ENCODE measurements around the gene FKBP15. TPM values are rescaled to one million over a fixed set of nuclear protein-coding genes. Genes with fewer than 3 reads are reported as not detected.
"Not testable (repeated sequence)": the region's sequence is repeated elsewhere in the genome, so short reads cannot be mapped to it uniquely, and the experiment has no call there.

Gene FKBP15
- total and polyA plus RNA-seq, 4 experiments from 2014 or later, result 1.9 to 34.9 (median 27.0) TPM

DNA sequence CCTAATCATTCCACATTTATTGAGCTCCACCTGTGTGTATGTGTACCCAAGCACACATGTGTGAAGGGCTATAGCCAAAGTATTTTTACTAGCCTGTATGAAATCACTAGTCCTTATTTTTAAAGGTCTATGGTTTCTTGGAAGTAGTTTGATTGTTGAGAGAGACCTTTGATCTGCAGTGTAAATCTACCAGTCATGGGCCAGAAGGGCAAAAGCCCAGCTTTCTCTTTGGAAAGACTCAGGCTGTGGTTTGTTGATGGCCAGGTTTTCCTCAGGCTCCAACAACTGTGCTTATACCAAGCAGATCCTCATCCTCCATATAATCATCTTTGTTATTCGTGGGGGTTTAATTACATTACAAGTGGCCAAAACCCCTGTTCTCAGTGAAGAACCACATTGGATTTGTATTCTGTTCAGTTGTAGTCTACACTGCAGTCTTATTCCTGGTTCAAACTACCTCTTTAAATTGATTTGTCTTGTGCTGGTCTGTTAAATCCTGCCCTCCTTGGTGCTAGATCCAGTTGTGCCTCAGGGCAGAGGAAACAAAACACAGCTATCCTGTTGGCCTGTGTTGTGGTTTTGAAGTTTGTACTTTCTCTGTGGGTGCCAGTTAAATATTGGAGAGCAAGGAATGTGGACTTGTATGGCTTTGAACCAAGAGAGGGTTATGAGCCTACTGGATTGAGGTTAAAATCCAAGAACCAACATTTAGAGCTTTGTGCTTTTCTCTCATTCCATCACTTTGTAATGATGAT, 41.0 kb upstream of the FKBP15 start:
- CTCF ChIA-PET (ENCODE audit: partially characterized antibody), result no interaction called here
- no peaks in the 10 kb centered on the region for H3K4me1 Mint-ChIP-seq
- Histone ChIP-seq H3K27me3 (ENCODE audit: insufficient read depth, low read length) (no peaks in the 10 kb centered on the region), H3K27ac (ENCODE audit: low read depth, low read length) (no peak overlapping the region), H3K9me3 (ENCODE audit: control insufficient read depth in 1 of 2, low read length in 2 of 2) (no peaks in the 10 kb centered on the region), H3K36me3 (ENCODE audit: insufficient read depth, low read length) (peaks cover 4% of the 10 kb centered on the region), H3K4me3 (ENCODE audit: low read length in 2 of 2) (no peak overlapping the region), H3K4me1 (ENCODE audit: insufficient read depth, low read length) (no peaks in the 10 kb centered on the region)
- H3K36me3 Mint-ChIP-seq, result peaks cover 33 to 39% of the 10 kb centered on the region in 2 donors
- no peak overlapping the region for H3K27ac Mint-ChIP-seq
- no peaks in the 10 kb centered on the region for H3K27me3 Mint-ChIP-seq
- no peak for DNase-seq
- no peaks in the 10 kb centered on the region for H3K9me3 Mint-ChIP-seq
- intact Hi-C loops (cut with micrococcal nuclease), result no loop called here
- POLR2A ChIA-PET (ENCODE audit: partially characterized antibody), result no interaction called here
- no peak overlapping the region for H3K4me3 Mint-ChIP-seq

DNA sequence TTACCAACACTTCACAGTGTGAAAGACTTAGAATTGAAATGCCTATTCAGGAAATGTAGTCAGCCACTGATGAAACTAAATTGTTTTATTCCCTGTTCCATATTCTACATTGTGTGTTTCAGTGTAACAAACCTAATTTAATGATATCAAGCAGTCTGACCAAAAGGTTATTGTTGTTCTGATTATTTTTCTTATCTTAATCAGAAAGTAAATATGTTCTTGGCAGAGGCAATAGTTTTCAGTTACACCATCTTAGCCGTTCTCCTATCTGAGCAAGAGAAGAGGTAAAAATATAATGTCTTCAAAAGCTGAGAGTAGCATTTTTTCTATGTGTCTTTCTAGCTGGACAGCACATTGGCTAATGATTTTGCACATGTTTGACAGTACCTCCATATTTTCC, 37.2 kb upstream of the FKBP15 start:
- H3K4me1 Mint-ChIP-seq, result no peaks in the 10 kb centered on the region
- Histone ChIP-seq H3K36me3 (ENCODE audit: insufficient read depth, low read length) (peaks cover 4% of the 10 kb centered on the region), H3K4me3 (ENCODE audit: low read length in 2 of 2) (no peak overlapping the region), H3K27me3 (ENCODE audit: insufficient read depth, low read length) (no peaks in the 10 kb centered on the region), H3K4me1 (ENCODE audit: insufficient read depth, low read length) (no peaks in the 10 kb centered on the region), H3K27ac (ENCODE audit: low read depth, low read length) (no peak overlapping the region), H3K9me3 (ENCODE audit: control insufficient read depth in 1 of 2, low read length in 2 of 2) (no peaks in the 10 kb centered on the region)
- intact Hi-C loops (cut with micrococcal nuclease), result no loop called here
- ChIA-PET CTCF (ENCODE audit: partially characterized antibody) (no interaction called here), POLR2A (ENCODE audit: partially characterized antibody) (no interaction called here)
- no peak overlapping the region for H3K27ac Mint-ChIP-seq
- H3K4me3 Mint-ChIP-seq, result no peak overlapping the region
- H3K27me3 Mint-ChIP-seq, result no peaks in the 10 kb centered on the region
- DNase-seq, result no peak
- no peaks in the 10 kb centered on the region for H3K9me3 Mint-ChIP-seq
- peaks cover 32 to 33% of the 10 kb centered on the region in 2 donors for H3K36me3 Mint-ChIP-seq

DNA sequence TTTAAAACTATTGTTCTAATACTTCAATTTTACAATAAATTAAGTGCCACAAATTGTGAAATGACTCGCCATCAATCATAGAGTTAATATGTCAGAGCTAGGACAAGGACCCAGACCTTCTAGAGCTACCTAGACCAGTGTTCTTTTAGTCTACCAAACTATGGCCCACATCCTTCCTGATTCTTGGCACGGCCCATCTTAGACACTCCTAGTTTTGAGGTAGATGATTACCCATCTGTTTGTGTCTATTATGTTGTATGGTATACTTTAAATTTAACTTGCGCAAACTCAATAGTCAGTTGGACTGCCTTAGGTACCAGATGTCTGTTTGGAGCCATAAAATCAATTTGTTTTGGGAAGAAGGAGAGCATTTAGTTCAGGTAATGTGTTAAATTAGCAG, 36.8 kb upstream of the FKBP15 start:
- POLR2A ChIA-PET (ENCODE audit: partially characterized antibody), result no interaction called here
- no peak overlapping the region for H3K4me3 ChIP-seq (ENCODE audit: low read length in 2 of 2)
- CTCF ChIA-PET (ENCODE audit: partially characterized antibody), result no interaction called here
- Mint-ChIP-seq H3K27me3 (no peaks in the 10 kb centered on the region), H3K9me3 (no peaks in the 10 kb centered on the region), H3K4me3 (no peak overlapping the region), H3K36me3 (peaks cover 32 to 33% of the 10 kb centered on the region in 2 donors), H3K27ac (no peak overlapping the region), H3K4me1 (no peaks in the 10 kb centered on the region)
- no peak overlapping the region for H3K27ac ChIP-seq (ENCODE audit: low read depth, low read length)
- intact Hi-C loops (cut with micrococcal nuclease), result no loop called here
- H3K36me3 ChIP-seq (ENCODE audit: insufficient read depth, low read length), result peaks cover 4% of the 10 kb centered on the region
- no peaks in the 10 kb centered on the region for H3K9me3 ChIP-seq (ENCODE audit: control insufficient read depth in 1 of 2, low read length in 2 of 2)
- H3K27me3 ChIP-seq (ENCODE audit: insufficient read depth, low read length), result no peaks in the 10 kb centered on the region
- DNase-seq, result no peak
- no peaks in the 10 kb centered on the region for H3K4me1 ChIP-seq (ENCODE audit: insufficient read depth, low read length)

DNA sequence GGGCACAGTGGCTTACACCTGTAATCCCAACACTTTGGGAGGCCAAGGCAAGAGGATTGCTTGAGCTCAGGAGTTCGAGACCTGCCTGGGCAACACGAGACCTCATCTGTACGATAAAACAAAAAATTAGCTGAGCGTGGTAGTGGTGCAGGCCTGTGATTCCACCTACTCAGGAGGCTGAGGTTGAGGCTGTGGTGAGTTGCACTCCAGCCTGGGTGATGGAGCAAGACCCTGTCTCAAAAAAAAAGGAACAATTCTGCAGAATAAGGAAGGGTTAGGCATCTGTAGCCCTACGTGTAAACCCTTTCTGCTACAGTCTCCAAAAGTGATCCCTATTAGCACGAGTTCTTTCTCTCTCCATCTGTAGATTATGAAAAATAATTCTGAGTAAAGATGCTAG, 34.4 kb upstream of the FKBP15 start:
- H3K4me3 ChIP-seq (ENCODE audit: low read length in 2 of 2), result no peak overlapping the region
- intact Hi-C loops (cut with micrococcal nuclease), result no loop called here
- Mint-ChIP-seq H3K27ac (no peak overlapping the region), H3K9me3 (peaks cover 0 to 3% (median 0%) of the 10 kb centered on the region in 8 donors), H3K36me3 (peaks cover 22 to 25% of the 10 kb centered on the region in 2 donors), H3K4me1 (no peaks in the 10 kb centered on the region), H3K4me3 (no peak overlapping the region), H3K27me3 (no peaks in the 10 kb centered on the region)
- DNase-seq, result no peak
- CTCF ChIA-PET (ENCODE audit: partially characterized antibody), result no interaction called here
- H3K36me3 ChIP-seq (ENCODE audit: insufficient read depth, low read length), result peaks cover 4% of the 10 kb centered on the region
- no peaks in the 10 kb centered on the region for H3K27me3 ChIP-seq (ENCODE audit: insufficient read depth, low read length)
- no peaks in the 10 kb centered on the region for H3K4me1 ChIP-seq (ENCODE audit: insufficient read depth, low read length)
- H3K9me3 ChIP-seq (ENCODE audit: control insufficient read depth in 1 of 2, low read length in 2 of 2), result no peaks in the 10 kb centered on the region
- POLR2A ChIA-PET (ENCODE audit: partially characterized antibody), result no interaction called here
- no peak overlapping the region for H3K27ac ChIP-seq (ENCODE audit: low read depth, low read length)

DNA sequence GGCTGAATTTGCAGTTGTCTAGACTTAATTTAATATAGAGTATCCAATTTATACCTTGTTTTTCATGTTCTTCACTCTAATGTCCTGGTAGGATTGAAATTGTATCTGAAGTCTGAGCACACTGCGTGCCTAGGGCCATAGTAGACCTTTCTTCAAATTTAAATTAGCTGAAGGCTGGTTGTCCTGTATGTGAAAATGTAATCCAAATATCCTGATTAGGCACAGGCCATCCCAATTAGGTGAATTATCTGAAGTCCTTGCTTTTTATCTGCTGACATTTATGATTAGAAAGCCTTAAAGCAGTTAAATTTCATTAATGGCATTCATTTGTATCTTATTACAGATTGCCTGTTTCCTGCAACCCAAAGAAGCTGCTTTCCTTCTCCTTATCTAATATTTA, 33.9 kb upstream of the FKBP15 start:
- H3K27ac Mint-ChIP-seq, result no peak overlapping the region
- ChIA-PET POLR2A (ENCODE audit: partially characterized antibody) (no interaction called here), CTCF (ENCODE audit: partially characterized antibody) (interaction anchor here (1.4 kb wide), 1 partner anchor 19 kb away, joined by 3 read pairs; no protein-coding TSS in a partner anchor)
- peaks cover 18 to 21% of the 10 kb centered on the region in 2 donors for H3K36me3 Mint-ChIP-seq
- intact Hi-C loops (cut with micrococcal nuclease), result no loop called here
- H3K9me3 Mint-ChIP-seq, result peaks cover 0 to 3% (median 0%) of the 10 kb centered on the region in 8 donors
- no peak overlapping the region for H3K4me3 Mint-ChIP-seq
- no peak overlapping the region for H3K4me3 ChIP-seq (ENCODE audit: low read length in 2 of 2)
- no peaks in the 10 kb centered on the region for H3K27me3 ChIP-seq (ENCODE audit: insufficient read depth, low read length)
- H3K4me1 Mint-ChIP-seq, result no peaks in the 10 kb centered on the region
- H3K27me3 Mint-ChIP-seq, result no peaks in the 10 kb centered on the region
- DNase-seq, result no peak
- peaks cover 4% of the 10 kb centered on the region for H3K36me3 ChIP-seq (ENCODE audit: insufficient read depth, low read length)
- no peaks in the 10 kb centered on the region for H3K4me1 ChIP-seq (ENCODE audit: insufficient read depth, low read length)
- no peaks in the 10 kb centered on the region for H3K9me3 ChIP-seq (ENCODE audit: control insufficient read depth in 1 of 2, low read length in 2 of 2)
- no peak overlapping the region for H3K27ac ChIP-seq (ENCODE audit: low read depth, low read length)

DNA sequence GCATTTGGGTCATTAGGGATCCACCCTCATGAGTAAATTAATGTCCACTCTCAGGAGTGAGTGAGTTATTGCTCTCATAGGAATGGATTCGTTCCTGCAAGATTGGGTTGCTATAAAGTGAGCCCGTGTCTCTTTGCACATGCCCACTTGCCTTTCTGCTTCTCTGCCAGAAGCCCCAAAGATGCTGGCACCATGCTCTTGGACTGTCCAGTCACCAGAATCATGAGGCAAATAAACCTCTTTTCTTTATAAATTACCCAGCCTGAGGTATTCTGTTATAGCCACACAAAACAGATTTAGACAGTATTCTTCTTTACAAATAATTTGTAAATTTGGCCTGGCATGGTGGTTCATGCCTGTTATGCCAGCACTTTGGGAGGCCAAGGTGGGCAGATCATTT, 29.7 kb upstream of the FKBP15 start:
- H3K27me3 Mint-ChIP-seq, result no peaks in the 10 kb centered on the region
- no peaks in the 10 kb centered on the region for H3K4me1 ChIP-seq (ENCODE audit: insufficient read depth, low read length)
- CTCF ChIA-PET (ENCODE audit: partially characterized antibody), result no interaction called here
- peaks cover 0 to 6% (median under 1%) of the 10 kb centered on the region in 8 donors for H3K9me3 Mint-ChIP-seq
- DNase-seq, result no peak
- H3K27ac Mint-ChIP-seq, result no peak overlapping the region
- H3K36me3 Mint-ChIP-seq, result peaks cover 0 to 5% of the 10 kb centered on the region in 2 donors
- intact Hi-C loops (cut with micrococcal nuclease), result no loop called here
- no peak overlapping the region for H3K4me3 ChIP-seq (ENCODE audit: low read length in 2 of 2)
- no peaks in the 10 kb centered on the region for H3K4me1 Mint-ChIP-seq
- POLR2A ChIA-PET (ENCODE audit: partially characterized antibody), result no interaction called here
- H3K4me3 Mint-ChIP-seq, result no peak overlapping the region
- no peaks in the 10 kb centered on the region for H3K27me3 ChIP-seq (ENCODE audit: insufficient read depth, low read length)
- H3K36me3 ChIP-seq (ENCODE audit: insufficient read depth, low read length), result no peaks in the 10 kb centered on the region
- H3K27ac ChIP-seq (ENCODE audit: low read depth, low read length), result no peak overlapping the region
- H3K9me3 ChIP-seq (ENCODE audit: control insufficient read depth in 1 of 2, low read length in 2 of 2), result no peaks in the 10 kb centered on the region

DNA sequence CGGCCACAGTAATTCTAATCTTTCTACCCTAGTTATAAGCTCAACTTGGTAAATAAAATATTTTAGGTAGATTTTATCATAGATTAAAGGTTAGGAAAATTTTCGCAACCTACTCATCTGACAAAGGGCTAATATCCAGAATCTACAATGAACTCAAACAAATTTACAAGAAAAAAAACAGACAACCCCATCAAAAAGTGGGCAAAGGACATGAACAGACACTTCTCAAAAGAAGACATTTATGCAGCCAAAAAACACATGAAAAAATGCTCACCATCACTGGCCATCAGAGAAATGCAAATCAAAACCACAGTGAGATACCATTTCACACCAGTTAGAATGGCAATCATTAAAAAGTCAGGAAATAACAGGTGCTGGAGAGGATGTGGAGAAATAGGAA, 28.6 kb upstream of the FKBP15 start:
- H3K36me3 Mint-ChIP-seq; H3K4me1 Mint-ChIP-seq; CTCF ChIA-PET (ENCODE audit: partially characterized antibody); H3K27ac ChIP-seq (ENCODE audit: low read depth, low read length); H3K4me3 ChIP-seq (ENCODE audit: low read length in 2 of 2); H3K27me3 ChIP-seq (ENCODE audit: insufficient read depth, low read length); DNase-seq; H3K9me3 Mint-ChIP-seq; POLR2A ChIA-PET (ENCODE audit: partially characterized antibody); H3K27me3 Mint-ChIP-seq; H3K4me3 Mint-ChIP-seq; H3K27ac Mint-ChIP-seq; H3K9me3 ChIP-seq (ENCODE audit: control insufficient read depth in 1 of 2, low read length in 2 of 2); H3K4me1 ChIP-seq (ENCODE audit: insufficient read depth, low read length); H3K36me3 ChIP-seq (ENCODE audit: insufficient read depth, low read length); intact Hi-C loops (cut with micrococcal nuclease): not testable (repeated sequence)
